Dedifferentiated amniotic fluid mesenchymal stem cell (primary cell): ENCODE data around the gene ABCC11.

Experiments
- DNase-seq: peaks from one replicate; pipeline ENCODE4 v3.0.0-alpha.2; 2016; ENCODE audit errors: extremely low spot score

Gene ABCC11

GRCh38 chr16:48133455-48134211 is 113.7 kb downstream of the ABCC11 start:
- no peak for DNase-seq

GRCh38 chr16:48132696-48133095 is 114.6 kb downstream of the ABCC11 start:
- DNase-seq = no peak

DNA sequence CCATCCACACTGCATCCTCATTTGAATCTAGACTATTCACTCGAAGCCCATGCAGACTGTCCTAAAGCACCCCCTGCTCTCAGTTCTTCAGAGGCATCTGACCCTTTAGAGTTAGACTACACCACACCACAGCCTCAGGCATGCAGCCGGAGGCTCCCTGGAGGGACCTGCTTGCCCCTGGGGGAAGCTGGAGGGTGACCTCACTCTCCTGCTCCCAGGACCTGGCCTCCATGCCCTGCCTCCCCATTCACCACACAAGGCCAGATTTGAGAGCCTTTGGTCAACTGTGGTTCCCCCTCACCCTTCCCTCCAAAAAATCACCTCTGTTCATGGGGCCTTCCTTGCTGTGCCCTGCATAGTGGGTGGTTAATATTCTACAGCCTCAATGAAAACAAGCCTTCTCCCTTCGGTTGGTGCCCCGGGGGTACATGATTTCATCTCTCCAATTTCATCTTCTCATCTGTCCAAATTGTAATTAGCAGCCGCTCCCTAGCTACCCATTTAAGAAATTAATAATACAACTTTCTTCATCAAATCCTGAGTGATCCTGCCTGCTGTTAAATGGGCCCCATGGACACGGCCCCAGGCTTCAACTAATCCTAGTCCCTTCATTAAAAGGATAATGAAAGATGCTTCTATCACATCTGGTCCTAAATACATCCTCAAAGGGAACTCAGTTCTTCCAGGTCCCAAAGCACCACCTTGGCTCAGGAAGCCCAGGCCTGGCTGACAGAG is 116.0 kb downstream of the ABCC11 start:
- DNase-seq = no peak

- no peak for DNase-seq
Observed at GRCh38 chr16:48129926-48130325, 117.4 kb downstream of the ABCC11 start.

- no peak for DNase-seq
Observed at GRCh38 chr16:48128769-48129168, 118.6 kb downstream of the ABCC11 start.

DNA sequence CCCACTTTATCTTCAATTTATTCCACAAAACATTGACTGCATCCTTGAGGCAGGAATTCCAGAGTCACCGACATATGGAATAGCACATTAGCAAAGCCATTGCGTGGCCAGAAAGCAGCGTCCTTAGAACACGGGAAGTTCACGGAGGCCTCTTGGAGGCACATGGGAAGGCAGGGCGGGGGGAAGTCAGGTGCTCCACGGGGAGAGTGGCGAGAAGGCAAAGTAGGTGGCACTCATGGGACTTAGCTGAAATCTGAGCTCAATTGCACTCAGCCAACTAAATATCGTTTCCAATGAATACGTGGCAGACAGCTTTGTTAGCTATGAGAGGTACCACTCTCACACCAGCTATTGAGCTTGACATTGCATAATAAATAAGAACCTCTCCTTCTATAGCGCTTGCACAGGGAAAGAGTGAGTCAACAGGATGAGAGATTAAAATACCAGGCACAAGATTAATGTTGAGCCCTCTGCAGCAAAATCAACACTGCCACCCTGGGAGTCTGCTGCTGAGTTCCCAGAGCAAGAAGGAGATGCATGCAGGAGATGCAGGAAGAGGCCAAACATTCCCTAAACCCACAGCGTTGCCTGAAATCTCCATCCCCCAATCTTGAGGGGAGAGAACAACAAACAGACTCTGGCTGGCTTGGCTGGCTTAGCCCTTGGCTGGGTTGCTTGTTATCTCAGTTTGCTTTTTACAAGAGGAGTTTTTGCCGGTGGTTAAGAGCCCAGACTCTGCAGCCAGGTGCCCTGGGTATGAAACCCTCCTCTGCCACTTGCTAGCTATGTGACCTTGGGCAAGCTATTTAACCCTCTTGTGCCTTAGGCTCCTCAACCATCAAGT is 120.3 kb downstream of the ABCC11 start:
- DNase-seq = peak; percentile 89

- DNase-seq = no peak
Observed at GRCh38 chr16:48125888-48126287, 121.5 kb downstream of the ABCC11 start.

GRCh38 chr16:48124266-48124665 is 123.1 kb downstream of the ABCC11 start:
- DNase-seq = no peak

GRCh38 chr16:48123104-48123788 is 124.1 kb downstream of the ABCC11 start:
- peak; percentile 94 for DNase-seq

DNA sequence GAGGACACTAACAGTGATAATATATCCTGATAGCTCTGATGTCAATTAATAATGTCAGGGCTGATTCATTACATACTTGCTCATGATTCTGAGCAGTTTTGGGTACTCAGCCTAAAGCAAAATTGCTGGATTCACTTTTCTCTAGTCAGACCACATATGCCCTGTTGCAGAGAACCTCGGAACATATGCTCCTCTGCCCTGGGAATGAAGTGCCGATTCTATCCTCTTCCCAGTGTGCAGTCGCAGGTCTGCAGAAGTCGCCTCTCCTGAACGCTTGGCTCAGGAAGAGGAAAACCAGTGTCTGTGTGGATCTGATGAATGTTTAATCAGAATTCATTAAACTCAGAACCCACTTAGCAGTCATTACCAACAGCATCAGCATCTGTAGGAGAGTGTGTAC is 126.1 kb downstream of the ABCC11 start:
- DNase-seq = no peak

DNA sequence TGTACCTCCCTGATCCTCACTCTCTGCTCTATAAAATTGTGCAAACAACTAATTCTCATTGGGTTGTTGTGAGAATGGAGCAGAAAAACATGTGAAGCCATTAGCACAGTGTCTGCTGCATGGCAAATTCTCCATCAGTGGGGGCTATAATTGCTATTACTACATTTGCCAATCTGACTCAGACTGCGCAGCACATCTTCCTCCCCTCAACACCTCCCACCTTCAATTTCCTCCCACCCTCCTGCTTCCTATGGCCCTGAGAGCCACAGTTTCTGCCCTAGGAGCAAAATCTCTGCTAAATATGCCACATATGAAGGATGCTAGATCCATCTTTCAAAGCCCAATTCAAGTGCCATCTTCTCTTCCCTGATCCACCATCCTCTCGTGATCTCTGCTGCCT is 128.5 kb downstream of the ABCC11 start:
- no peak for DNase-seq

DNA sequence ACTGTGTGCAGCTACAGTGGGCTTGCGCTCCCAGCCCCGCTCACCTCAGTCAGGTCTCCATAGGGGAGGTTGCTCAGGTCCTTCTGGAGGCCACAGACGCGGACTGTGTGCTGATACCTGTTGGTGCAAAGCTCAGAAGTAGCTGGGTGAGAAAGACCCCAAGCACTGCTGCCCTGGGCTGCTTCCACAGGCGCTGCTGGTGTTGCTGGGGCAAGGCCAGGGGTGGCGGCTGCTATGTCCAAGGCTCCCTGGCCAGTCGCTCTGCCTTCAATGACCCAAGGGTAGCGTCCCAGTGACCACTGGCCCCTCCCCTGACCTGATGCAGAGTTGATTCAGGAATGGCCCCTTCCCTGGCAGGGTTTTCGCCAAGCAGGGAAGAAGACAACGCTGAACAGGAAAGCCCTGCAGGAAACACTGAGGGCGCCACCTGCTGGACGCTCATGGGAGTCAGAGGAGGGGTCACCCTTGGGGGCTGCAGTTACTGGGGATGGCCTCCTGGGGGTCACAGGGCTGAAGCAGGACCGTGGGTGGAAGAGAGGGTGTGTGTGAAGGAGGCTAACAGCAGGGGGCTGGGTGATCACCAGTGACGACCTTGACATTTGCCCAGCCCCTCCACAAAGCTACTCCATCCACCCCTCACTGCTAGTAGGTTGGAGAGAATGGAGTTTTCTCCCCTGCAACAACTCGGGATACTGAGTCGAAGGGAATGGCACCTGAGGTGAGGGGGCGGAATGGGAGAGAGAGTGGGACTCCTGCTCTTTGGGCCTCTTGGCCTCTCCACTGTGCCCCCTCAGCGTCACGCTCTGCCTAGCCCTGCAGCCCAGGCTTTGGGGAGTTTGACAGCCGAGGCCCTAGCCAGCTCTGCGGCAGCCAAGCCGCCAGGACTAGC is 129.9 kb downstream of the ABCC11 start:
- DNase-seq = no peak
